H9 (cell line): ENCODE measurements around the gene ZSCAN22. TPM values are rescaled to one million over a fixed set of nuclear protein-coding genes. Genes with fewer than 3 reads are reported as not detected.

Experiments used
- DNase-seq: peaks from one replicate; pipeline ENCODE4 v3.0.0-alpha.2; 2017
- H2AFZ ChIP-seq: one replicate; pipeline ENCODE4 v1.6.1; 2013; ENCODE audit warnings: mild to moderate bottlenecking, low read length, control low read depth, moderate library complexity
- H2AK5ac ChIP-seq: 2 replicates; pipeline ENCODE4 v1.6.1; 2013; ENCODE audit warnings: low read length, control low read depth, mixed read lengths; ENCODE audit not compliant: insufficient read length
- H2BK120ac ChIP-seq: one replicate; pipeline ENCODE4 v1.6.1; 2013; ENCODE audit warnings: low read depth, mild to moderate bottlenecking, low read length, control low read depth, inconsistent platforms; ENCODE audit not compliant: poor library complexity, severe bottlenecking
- H2BK12ac ChIP-seq: 2 replicates; pipeline ENCODE4 v1.6.1; 2013; ENCODE audit warnings: low read length, control low read depth, mixed read lengths, low read depth; ENCODE audit not compliant: insufficient read length
- H2BK15ac ChIP-seq: 2 replicates; pipeline ENCODE4 v1.6.1; 2013; ENCODE audit warnings: low read depth, low read length, control low read depth
- H2BK20ac ChIP-seq: one replicate; pipeline ENCODE4 v1.6.1; 2013; ENCODE audit warnings: low read depth, mild to moderate bottlenecking, low read length, control low read depth, inconsistent platforms; ENCODE audit not compliant: poor library complexity, severe bottlenecking
- H2BK5ac ChIP-seq: 2 replicates; pipeline ENCODE4 v1.6.1; 2013; ENCODE audit warnings: low read length, control low read depth, mixed read lengths; ENCODE audit not compliant: insufficient read length
- H3K14ac ChIP-seq: 2 replicates; pipeline ENCODE4 v1.6.1; 2013; ENCODE audit warnings: low read length, control low read depth; ENCODE audit not compliant: insufficient read depth
- H3K18ac ChIP-seq: 2 replicates; pipeline ENCODE4 v1.6.1; 2013; ENCODE audit warnings: low read depth, mild to moderate bottlenecking, mixed read lengths, low read length, control low read depth; ENCODE audit not compliant: insufficient read length
- H3K23ac ChIP-seq: 2 replicates; pipeline ENCODE4 v1.6.1; 2013; ENCODE audit warnings: low read length, control low read depth, mixed read lengths, low read depth; ENCODE audit not compliant: insufficient read length
- H3K23me2 ChIP-seq: 2 replicates; pipeline ENCODE4 v1.6.1; 2013; ENCODE audit warnings: low read depth, mild to moderate bottlenecking, mixed read lengths, low read length, control low read depth; ENCODE audit not compliant: insufficient read length, poor library complexity, severe bottlenecking
- H3K27ac ChIP-seq: 2 replicates; pipeline ENCODE4 v1.5.1; 2013; ENCODE audit warnings: low read length, control low read depth, mixed read lengths, low read depth; ENCODE audit not compliant: insufficient read length
- H3K27me3 ChIP-seq: 2 replicates; pipeline ENCODE4 v1.6.1; 2013; ENCODE audit warnings: low read length, control low read depth, inconsistent platforms; ENCODE audit not compliant: insufficient read depth
- H3K4ac ChIP-seq: 2 replicates; pipeline ENCODE4 v1.6.1; 2013; ENCODE audit warnings: low read depth, mild to moderate bottlenecking, control low read depth, inconsistent platforms, low read length, moderate library complexity
- H3K4me1 ChIP-seq: 2 replicates; pipeline ENCODE4 v1.6.1; 2013; ENCODE audit warnings: low read length, control low read depth, inconsistent platforms; ENCODE audit not compliant: insufficient read depth
- H3K4me2 ChIP-seq: 2 replicates; pipeline ENCODE4 v1.6.1; 2013; ENCODE audit warnings: low read length, control low read depth, mixed read lengths; ENCODE audit not compliant: insufficient read length, insufficient read depth
- H3K56ac ChIP-seq: 2 replicates; pipeline ENCODE4 v1.6.1; 2013; ENCODE audit warnings: low read depth, mild to moderate bottlenecking, mixed read lengths, low read length, control low read depth; ENCODE audit not compliant: insufficient read length
- H3K79me1 ChIP-seq: 2 replicates; pipeline ENCODE4 v1.6.1; 2013; ENCODE audit warnings: low read depth, mild to moderate bottlenecking, moderate library complexity, low read length, control low read depth, inconsistent platforms; ENCODE audit not compliant: insufficient read depth, poor library complexity, severe bottlenecking
- H3K79me2 ChIP-seq: 2 replicates; pipeline ENCODE4 v1.6.1; 2013; ENCODE audit warnings: low read length, control low read depth, inconsistent platforms; ENCODE audit not compliant: insufficient read depth
- H3K9ac ChIP-seq: 2 replicates; pipeline ENCODE4 v1.6.1; 2013; ENCODE audit warnings: low read length, control low read depth, mixed read lengths; ENCODE audit not compliant: insufficient read length; ENCODE audit errors: extremely low read depth
- H3K9me3 ChIP-seq: one replicate; pipeline ENCODE4 v1.6.1; 2013; ENCODE audit warnings: low read depth, low read length, inconsistent platforms; ENCODE audit not compliant: control insufficient read depth
- H3T11ph ChIP-seq: one replicate; pipeline ENCODE4 v1.6.1; 2013; ENCODE audit warnings: mild to moderate bottlenecking, low read length, control low read depth, inconsistent platforms
- H4K20me1 ChIP-seq: one replicate; pipeline ENCODE4 v1.6.1; 2013; ENCODE audit not compliant: control insufficient read depth, insufficient read length, insufficient read depth
- H4K5ac ChIP-seq: 2 replicates; pipeline ENCODE4 v1.6.1; 2013; ENCODE audit warnings: low read depth, mild to moderate bottlenecking, mixed read lengths, low read length, control low read depth; ENCODE audit not compliant: insufficient read length
- H4K8ac ChIP-seq: replicated peaks from 2 replicates; pipeline ENCODE4 v1.6.1; 2013; ENCODE audit warnings: low read length, control low read depth, mixed read lengths, low read depth; ENCODE audit not compliant: insufficient read length
- H4K91ac ChIP-seq: 2 replicates; pipeline ENCODE4 v1.6.1; 2013; ENCODE audit warnings: low read depth, mild to moderate bottlenecking, moderate library complexity, mixed read lengths, low read length, control low read depth; ENCODE audit not compliant: insufficient read length
- H3K27ac Mint-ChIP-seq, 3 experiments: 2 replicates in 2 of 3; 3 replicates in 1 of 3; pipeline ENCODE4 v1.8.0; 2020 to 2021; ENCODE audit warnings: mixed read lengths in 3 of 3, mild to moderate bottlenecking in 1 of 3, moderate library complexity in 1 of 3
- H3K27me3 Mint-ChIP-seq: 2 replicates; pipeline ENCODE4 v1.8.0; 2021; ENCODE audit warnings: low read depth, mild to moderate bottlenecking, moderate library complexity, mixed read lengths
- H3K36me3 Mint-ChIP-seq, 3 experiments: 2 replicates in 2 of 3; 3 replicates in 1 of 3; pipeline ENCODE4 v1.8.0; 2020 to 2021; ENCODE audit warnings: low read depth in 3 of 3, mixed read lengths in 3 of 3; ENCODE audit not compliant: insufficient read depth in 1 of 3
- H3K4me1 Mint-ChIP-seq, 2 experiments: 2 replicates each; pipeline ENCODE4 v1.8.0; 2020; ENCODE audit warnings: mixed read lengths in 2 of 2
- H3K4me3 Mint-ChIP-seq, 2 experiments: 2 replicates in 1 of 2; 3 replicates in 1 of 2; pipeline ENCODE4 v1.8.0; 2020 to 2021; ENCODE audit warnings: mild to moderate bottlenecking in 2 of 2, mixed read lengths in 2 of 2, moderate library complexity in 1 of 2
- H3K9me3 Mint-ChIP-seq, 2 experiments: 2 replicates in 1 of 2; 3 replicates in 1 of 2; pipeline ENCODE4 v1.8.0; 2020; ENCODE audit warnings: mild to moderate bottlenecking in 2 of 2, mixed read lengths in 2 of 2, moderate library complexity in 1 of 2
- WGBS: extraction: QIAGEN DNeasy Blood & Tissue Kit; methylation state at CpG from one replicate; pipeline ENCODE4 v1.1.7; 2013; ENCODE audit warnings: missing lambda C conversion rate, low lambda C conversion rate, mixed read lengths; ENCODE audit not compliant: insufficient read length; ENCODE audit errors: extremely low coverage; 5-methylcytosine and 5-hydroxymethylcytosine counted together
- total RNA-seq: library from RNA; stranded (reverse); gene quantifications from 2 replicates; pipeline ENCODE4 v1.2.1, GENCODE V29; 2021
- TF ChIP-seq, protein P1 (sequence below): fragments of 200-600 bp; sonication (generic); conservative IDR thresholded peaks from 3 replicates; pipeline ENCODE4 v1.8.0; 2021; ENCODE audit warnings: antibody characterized with exemption, mild to moderate bottlenecking

Gene ZSCAN22
- total RNA-seq, 1 experiment from 2014 or later, result 4.8 TPM

DNA sequence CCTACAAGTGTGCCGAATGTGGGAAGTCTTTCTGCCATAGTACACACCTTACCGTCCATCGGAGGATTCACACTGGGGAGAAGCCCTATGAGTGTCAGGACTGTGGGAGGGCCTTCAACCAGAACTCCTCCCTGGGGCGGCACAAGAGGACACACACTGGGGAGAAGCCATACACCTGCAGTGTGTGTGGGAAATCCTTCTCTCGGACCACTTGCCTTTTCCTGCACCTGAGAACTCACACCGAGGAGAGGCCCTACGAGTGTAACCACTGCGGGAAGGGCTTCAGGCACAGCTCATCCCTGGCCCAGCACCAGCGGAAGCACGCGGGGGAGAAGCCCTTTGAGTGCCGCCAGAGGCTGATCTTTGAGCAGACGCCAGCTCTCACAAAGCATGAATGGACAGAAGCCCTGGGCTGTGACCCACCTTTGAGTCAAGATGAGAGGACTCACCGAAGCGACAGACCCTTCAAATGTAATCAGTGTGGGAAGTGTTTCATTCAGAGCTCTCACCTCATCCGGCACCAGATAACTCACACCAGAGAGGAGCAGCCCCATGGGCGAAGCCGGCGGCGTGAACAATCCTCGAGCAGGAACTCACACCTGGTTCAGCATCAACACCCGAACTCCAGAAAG, 31.9 kb upstream of the ZSCAN22 start:
- Mint-ChIP-seq H3K4me1 (no peaks in the 10 kb centered on the region; a peak in 1 of 4 replicates), H3K27ac (no peak overlapping the region), H3K4me3 (no peak overlapping the region), H3K27me3 (no peaks in the 10 kb centered on the region), H3K9me3 (peaks cover 2 to 9% of the 10 kb centered on the region in 2 experiments; a peak in 3 of 5 replicates), H3K36me3 (peaks cover 63 to 88% (median 85%) of the 10 kb centered on the region in 3 experiments)
- H3K14ac ChIP-seq, result no peak overlapping the region
- H2BK15ac ChIP-seq, result no peak overlapping the region
- H3K18ac ChIP-seq, result no peak overlapping the region
- H3K9me3 ChIP-seq, result no peaks in the 10 kb centered on the region
- no peak overlapping the region for H3K4me2 ChIP-seq
- no peak overlapping the region for H2BK12ac ChIP-seq
- no peaks in the 10 kb centered on the region for H3K4me1 ChIP-seq
- H2AFZ ChIP-seq, result no peak overlapping the region
- H3K23me2 ChIP-seq, result no peaks in the 10 kb centered on the region
- no peak overlapping the region for H2BK20ac ChIP-seq
- H3K79me2 ChIP-seq, result peaks cover 1% of the 10 kb centered on the region; the same call in 1 of the 2 replicates
- no peaks in the 10 kb centered on the region for H4K20me1 ChIP-seq
- no peak overlapping the region for H4K5ac ChIP-seq
- no peak overlapping the region for H4K91ac ChIP-seq
- peaks cover 3% of the 10 kb centered on the region for H3K79me1 ChIP-seq
- no peak for DNase-seq
- TF ChIP-seq, protein P1, sequence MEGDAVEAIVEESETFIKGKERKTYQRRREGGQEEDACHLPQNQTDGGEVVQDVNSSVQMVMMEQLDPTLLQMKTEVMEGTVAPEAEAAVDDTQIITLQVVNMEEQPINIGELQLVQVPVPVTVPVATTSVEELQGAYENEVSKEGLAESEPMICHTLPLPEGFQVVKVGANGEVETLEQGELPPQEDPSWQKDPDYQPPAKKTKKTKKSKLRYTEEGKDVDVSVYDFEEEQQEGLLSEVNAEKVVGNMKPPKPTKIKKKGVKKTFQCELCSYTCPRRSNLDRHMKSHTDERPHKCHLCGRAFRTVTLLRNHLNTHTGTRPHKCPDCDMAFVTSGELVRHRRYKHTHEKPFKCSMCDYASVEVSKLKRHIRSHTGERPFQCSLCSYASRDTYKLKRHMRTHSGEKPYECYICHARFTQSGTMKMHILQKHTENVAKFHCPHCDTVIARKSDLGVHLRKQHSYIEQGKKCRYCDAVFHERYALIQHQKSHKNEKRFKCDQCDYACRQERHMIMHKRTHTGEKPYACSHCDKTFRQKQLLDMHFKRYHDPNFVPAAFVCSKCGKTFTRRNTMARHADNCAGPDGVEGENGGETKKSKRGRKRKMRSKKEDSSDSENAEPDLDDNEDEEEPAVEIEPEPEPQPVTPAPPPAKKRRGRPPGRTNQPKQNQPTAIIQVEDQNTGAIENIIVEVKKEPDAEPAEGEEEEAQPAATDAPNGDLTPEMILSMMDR, result no peak
- H3K56ac ChIP-seq, result no peak overlapping the region
- no peak overlapping the region for H3K4ac ChIP-seq
- no peak overlapping the region for H3K27ac ChIP-seq
- H2BK5ac ChIP-seq, result no peak overlapping the region
- no peak overlapping the region for H4K8ac ChIP-seq
- no peak overlapping the region for H2BK120ac ChIP-seq
- WGBS, result no CpG with 5 or more reads among the region's 22 CpGs
- no peak overlapping the region for H2AK5ac ChIP-seq
- H3T11ph ChIP-seq, result no peak overlapping the region
- H3K27me3 ChIP-seq, result no peaks in the 10 kb centered on the region
- no peak overlapping the region for H3K23ac ChIP-seq
- H3K9ac ChIP-seq, result no peak overlapping the region
